HG02798 (cell line): ENCODE data around the gene TMEM167A.
"Not testable (repeated sequence)": the region's sequence is repeated elsewhere in the genome, so short reads cannot be mapped to it uniquely, and the experiment has no call there.

ENCODE experiments used
- ATAC-seq: cut with Tn5 transposase; IDR thresholded peaks from one replicate; pipeline ENCODE4 v1.9.1; 2021; ENCODE audit warnings: mild to moderate bottlenecking; ENCODE audit not compliant: unreplicated experiment, poor library complexity

The TMEM167A gene

GRCh38 chr5:83092619-83093018, 15.4 kb upstream of the TMEM167A start:
- ATAC-seq, result no peak

GRCh38 chr5:83090169-83090568, 13.0 kb upstream of the TMEM167A start:
- ATAC-seq, result no peak

GRCh38 chr5:83085106-83085505, 7.9 kb upstream of the TMEM167A start:
- ATAC-seq, result no peak

GRCh38 chr5:83084336-83084735, 7.1 kb upstream of the TMEM167A start:
- no peak for ATAC-seq

- ATAC-seq, result no peak
These were observed 5.6 kb upstream of the TMEM167A start for GRCh38 chr5:83082750-83083149.

- peak; percentile 7 for ATAC-seq
These were observed 568 bp upstream of the TMEM167A start for GRCh38 chr5:83077662-83078261.

- ATAC-seq, result no peak
These were observed 4.2 kb downstream of the TMEM167A start for GRCh38 chr5:83072966-83073365.

- no peak for ATAC-seq
These were observed 5.7 kb downstream of the TMEM167A start for GRCh38 chr5:83071286-83072051.

- ATAC-seq, result no peak
These were observed 7.9 kb downstream of the TMEM167A start for GRCh38 chr5:83069096-83069799.

- not testable (repeated sequence) for ATAC-seq
These were observed 9.8 kb downstream of the TMEM167A start for GRCh38 chr5:83067377-83067776.

- no peak for ATAC-seq
These were observed 10.6 kb downstream of the TMEM167A start for GRCh38 chr5:83066548-83067110.

- peak; percentile 54 for ATAC-seq
These were observed 17.9 kb downstream of the TMEM167A start for GRCh38 chr5:83059341-83059740.

- ATAC-seq, result no peak
These were observed 18.5 kb downstream of the TMEM167A start for GRCh38 chr5:83058726-83059125.

GRCh38 chr5:83055166-83055565, 22.0 kb downstream of the TMEM167A start:
- ATAC-seq, result no peak

- ATAC-seq, result no peak
These were observed 26.4 kb downstream of the TMEM167A start for GRCh38 chr5:83050723-83051340.

GRCh38 chr5:83049370-83049885, 27.8 kb downstream of the TMEM167A start:
- ATAC-seq, result no peak

GRCh38 chr5:83048811-83049210, 28.4 kb downstream of the TMEM167A start:
- ATAC-seq, result no peak

- ATAC-seq, result no peak
These were observed 28.9 kb downstream of the TMEM167A start for GRCh38 chr5:83048277-83048676.

GRCh38 chr5:83044926-83045325, 32.3 kb downstream of the TMEM167A start:
- no peak for ATAC-seq

- no peak for ATAC-seq
These were observed 34.7 kb downstream of the TMEM167A start for GRCh38 chr5:83042507-83042906.
